HEK293 (cell line): ENCODE results near the gene ACADL.

Experiments
- GLIS2 ChIP-seq: fragments of 450-650 bp; formaldehyde crosslinking; IDR thresholded peaks from 2 replicates; pipeline ENCODE4 v1.5.1; 2016; ENCODE audit warnings: missing biosample characterization, missing genetic modification characterization
- KLF1 ChIP-seq: fragments of 450-650 bp; formaldehyde crosslinking; IDR thresholded peaks from 2 replicates; pipeline ENCODE4 v1.5.1; 2016; ENCODE audit warnings: missing biosample characterization, missing genetic modification characterization
- RBAK ChIP-seq: fragments of 450-650 bp; formaldehyde crosslinking; IDR thresholded peaks from 2 replicates; pipeline ENCODE4 v1.5.1; 2016; ENCODE audit warnings: missing biosample characterization, missing genetic modification characterization
- SCRT2 ChIP-seq: fragments of 450-650 bp; formaldehyde crosslinking; IDR thresholded peaks from 2 replicates; pipeline ENCODE4 v1.5.1; 2016; ENCODE audit warnings: missing biosample characterization, missing genetic modification characterization
- SP2 ChIP-seq: fragments of 450-650 bp; formaldehyde crosslinking; IDR thresholded peaks from 2 replicates; pipeline ENCODE4 v1.5.1; 2016; ENCODE audit warnings: missing biosample characterization, missing genetic modification characterization
- SP3 ChIP-seq: fragments of 450-650 bp; formaldehyde crosslinking; IDR thresholded peaks from 2 replicates; pipeline ENCODE4 v1.5.1; 2016; ENCODE audit warnings: missing biosample characterization, missing genetic modification characterization
- ZBTB20 ChIP-seq: fragments of 450-650 bp; formaldehyde crosslinking; IDR thresholded peaks from 2 replicates; pipeline ENCODE4 v1.5.1; 2016; ENCODE audit warnings: missing biosample characterization, missing genetic modification characterization
- ZBTB8A ChIP-seq: fragments of 450-650 bp; formaldehyde crosslinking; IDR thresholded peaks from 2 replicates; pipeline ENCODE4 v1.5.1; 2016; ENCODE audit warnings: missing biosample characterization, missing genetic modification characterization
- ZFP37 ChIP-seq: fragments of 450-650 bp; formaldehyde crosslinking; IDR thresholded peaks from 2 replicates; pipeline ENCODE4 v1.5.1; 2016; ENCODE audit warnings: missing biosample characterization, missing genetic modification characterization
- ZFP69B ChIP-seq: fragments of 450-650 bp; formaldehyde crosslinking; IDR thresholded peaks from 2 replicates; pipeline ENCODE4 v1.5.1; 2016; ENCODE audit warnings: missing biosample characterization, missing genetic modification characterization
- ZNF16 ChIP-seq: fragments of 450-650 bp; formaldehyde crosslinking; IDR thresholded peaks from 2 replicates; pipeline ENCODE4 v1.5.1; 2016; ENCODE audit warnings: low read depth, missing biosample characterization, missing genetic modification characterization
- ZNF24 ChIP-seq: fragments of 450-650 bp; formaldehyde crosslinking; IDR thresholded peaks from 2 replicates; pipeline ENCODE4 v1.5.1; 2016; ENCODE audit warnings: missing biosample characterization, missing genetic modification characterization
- ZNF335 ChIP-seq: fragments of 450-650 bp; formaldehyde crosslinking; conservative IDR thresholded peaks from 2 replicates; pipeline ENCODE4 v1.5.1; 2016; ENCODE audit warnings: missing biosample characterization, missing genetic modification characterization
- ZNF416 ChIP-seq: fragments of 450-650 bp; formaldehyde crosslinking; IDR thresholded peaks from 2 replicates; pipeline ENCODE4 v1.5.1; 2016; ENCODE audit warnings: missing biosample characterization, missing genetic modification characterization
- ZNF426 ChIP-seq: fragments of 450-650 bp; formaldehyde crosslinking; IDR thresholded peaks from 2 replicates; pipeline ENCODE4 v1.5.1; 2017; ENCODE audit warnings: missing biosample characterization, missing genetic modification characterization, mild to moderate bottlenecking, inconsistent platforms, moderate library complexity
- ZNF521 ChIP-seq: fragments of 450-650 bp; formaldehyde crosslinking; IDR thresholded peaks from 2 replicates; pipeline ENCODE4 v1.5.1; 2017; ENCODE audit warnings: missing biosample characterization, mild to moderate bottlenecking, missing genetic modification characterization
- ZNF626 ChIP-seq: fragments of 450-650 bp; sonication (Bioruptor Pico); formaldehyde crosslinking; IDR thresholded peaks from 2 replicates; pipeline ENCODE4 v1.5.1; 2018; ENCODE audit warnings: missing biosample characterization, missing genetic modification characterization, inconsistent platforms
- ZNF777 ChIP-seq: fragments of 450-650 bp; formaldehyde crosslinking; IDR thresholded peaks from 2 replicates; pipeline ENCODE4 v1.5.1; 2017; ENCODE audit warnings: missing biosample characterization, missing genetic modification characterization, borderline replicate concordance
- ZSCAN30 ChIP-seq: fragments of 450-650 bp; IDR thresholded peaks from 2 replicates; pipeline ENCODE4 v1.5.1; 2018; ENCODE audit warnings: missing biosample characterization, mild to moderate bottlenecking, missing genetic modification characterization, moderate library complexity
- TF ChIP-seq, protein P1 (sequence below): fragments of 450-650 bp; formaldehyde crosslinking; IDR thresholded peaks from 2 replicates; pipeline ENCODE4 v1.5.1; 2016; ENCODE audit warnings: missing biosample characterization, missing genetic modification characterization, borderline replicate concordance
- TF ChIP-seq, protein P2 (sequence below): fragments of 450-650 bp; formaldehyde crosslinking; IDR thresholded peaks from 2 replicates; pipeline ENCODE4 v1.5.1; 2017; ENCODE audit warnings: missing biosample characterization, mild to moderate bottlenecking, missing genetic modification characterization, moderate library complexity
- TF ChIP-seq, protein P3 (sequence below): fragments of 450-650 bp; formaldehyde crosslinking; IDR thresholded peaks from 2 replicates; pipeline ENCODE4 v1.5.1; 2016; ENCODE audit warnings: missing biosample characterization, missing genetic modification characterization
- TF ChIP-seq, protein P4 (sequence below): fragments of 450-650 bp; formaldehyde crosslinking; IDR thresholded peaks from 2 replicates; pipeline ENCODE4 v1.5.1; 2016; ENCODE audit warnings: missing biosample characterization, missing genetic modification characterization
- TF ChIP-seq, protein P5 (sequence below): fragments of 450-650 bp; formaldehyde crosslinking; IDR thresholded peaks from 2 replicates; pipeline ENCODE4 v1.5.1; 2017; ENCODE audit warnings: missing biosample characterization, missing genetic modification characterization
- TF ChIP-seq, protein P6 (sequence below): fragments of 450-650 bp; formaldehyde crosslinking; IDR thresholded peaks from 2 replicates; pipeline ENCODE4 v1.5.1; 2016; ENCODE audit warnings: missing biosample characterization, missing genetic modification characterization

ACADL gene

DNA sequence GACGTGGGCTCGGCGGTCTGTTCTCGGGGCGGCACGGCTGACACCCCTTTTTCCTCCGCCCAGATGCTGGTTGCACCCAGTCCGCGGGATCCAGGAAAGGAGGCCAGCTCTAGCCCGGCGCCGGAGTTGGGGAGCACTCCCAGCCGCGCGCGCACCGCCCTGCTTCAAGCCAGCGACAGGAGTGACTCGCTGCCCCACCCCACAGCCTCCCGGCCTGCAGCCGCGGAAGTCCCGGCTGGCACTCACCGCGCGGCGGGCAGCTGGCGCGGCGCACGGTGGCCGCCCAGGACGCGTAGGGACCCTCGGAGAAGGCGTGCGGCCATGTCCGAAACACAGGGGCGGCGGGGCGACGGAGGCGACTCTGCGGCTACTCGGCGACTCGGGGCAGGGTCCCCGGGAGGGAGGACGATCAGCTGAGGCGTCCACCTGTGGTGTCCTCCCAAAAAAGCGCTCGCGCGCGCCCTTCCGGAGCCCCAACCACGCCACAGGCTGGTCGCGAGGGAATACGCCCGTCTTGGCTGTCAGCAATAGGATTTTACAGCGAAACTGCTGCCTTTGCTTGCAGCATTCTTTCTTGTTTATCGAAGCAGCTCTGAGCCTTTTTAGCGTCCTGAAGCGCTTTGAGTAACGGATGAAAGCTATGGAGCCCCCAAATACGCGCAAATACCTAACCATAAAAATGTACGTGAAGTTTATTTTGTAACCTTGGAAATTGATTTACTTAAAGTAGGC lies at the start of gene ACADL (continued):
- TF ChIP-seq, protein P1, sequence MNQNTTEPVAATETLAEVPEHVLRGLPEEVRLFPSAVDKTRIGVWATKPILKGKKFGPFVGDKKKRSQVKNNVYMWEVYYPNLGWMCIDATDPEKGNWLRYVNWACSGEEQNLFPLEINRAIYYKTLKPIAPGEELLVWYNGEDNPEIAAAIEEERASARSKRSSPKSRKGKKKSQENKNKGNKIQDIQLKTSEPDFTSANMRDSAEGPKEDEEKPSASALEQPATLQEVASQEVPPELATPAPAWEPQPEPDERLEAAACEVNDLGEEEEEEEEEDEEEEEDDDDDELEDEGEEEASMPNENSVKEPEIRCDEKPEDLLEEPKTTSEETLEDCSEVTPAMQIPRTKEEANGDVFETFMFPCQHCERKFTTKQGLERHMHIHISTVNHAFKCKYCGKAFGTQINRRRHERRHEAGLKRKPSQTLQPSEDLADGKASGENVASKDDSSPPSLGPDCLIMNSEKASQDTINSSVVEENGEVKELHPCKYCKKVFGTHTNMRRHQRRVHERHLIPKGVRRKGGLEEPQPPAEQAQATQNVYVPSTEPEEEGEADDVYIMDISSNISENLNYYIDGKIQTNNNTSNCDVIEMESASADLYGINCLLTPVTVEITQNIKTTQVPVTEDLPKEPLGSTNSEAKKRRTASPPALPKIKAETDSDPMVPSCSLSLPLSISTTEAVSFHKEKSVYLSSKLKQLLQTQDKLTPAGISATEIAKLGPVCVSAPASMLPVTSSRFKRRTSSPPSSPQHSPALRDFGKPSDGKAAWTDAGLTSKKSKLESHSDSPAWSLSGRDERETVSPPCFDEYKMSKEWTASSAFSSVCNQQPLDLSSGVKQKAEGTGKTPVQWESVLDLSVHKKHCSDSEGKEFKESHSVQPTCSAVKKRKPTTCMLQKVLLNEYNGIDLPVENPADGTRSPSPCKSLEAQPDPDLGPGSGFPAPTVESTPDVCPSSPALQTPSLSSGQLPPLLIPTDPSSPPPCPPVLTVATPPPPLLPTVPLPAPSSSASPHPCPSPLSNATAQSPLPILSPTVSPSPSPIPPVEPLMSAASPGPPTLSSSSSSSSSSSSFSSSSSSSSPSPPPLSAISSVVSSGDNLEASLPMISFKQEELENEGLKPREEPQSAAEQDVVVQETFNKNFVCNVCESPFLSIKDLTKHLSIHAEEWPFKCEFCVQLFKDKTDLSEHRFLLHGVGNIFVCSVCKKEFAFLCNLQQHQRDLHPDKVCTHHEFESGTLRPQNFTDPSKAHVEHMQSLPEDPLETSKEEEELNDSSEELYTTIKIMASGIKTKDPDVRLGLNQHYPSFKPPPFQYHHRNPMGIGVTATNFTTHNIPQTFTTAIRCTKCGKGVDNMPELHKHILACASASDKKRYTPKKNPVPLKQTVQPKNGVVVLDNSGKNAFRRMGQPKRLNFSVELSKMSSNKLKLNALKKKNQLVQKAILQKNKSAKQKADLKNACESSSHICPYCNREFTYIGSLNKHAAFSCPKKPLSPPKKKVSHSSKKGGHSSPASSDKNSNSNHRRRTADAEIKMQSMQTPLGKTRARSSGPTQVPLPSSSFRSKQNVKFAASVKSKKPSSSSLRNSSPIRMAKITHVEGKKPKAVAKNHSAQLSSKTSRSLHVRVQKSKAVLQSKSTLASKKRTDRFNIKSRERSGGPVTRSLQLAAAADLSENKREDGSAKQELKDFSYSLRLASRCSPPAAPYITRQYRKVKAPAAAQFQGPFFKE, result no peak
- TF ChIP-seq ZNF426 (tag by site-specific recombination) (no peak), ZNF521 (no peak), ZNF16 (tag by site-specific recombination) (no peak), SP2 (tag by site-specific recombination) (0 out of 2 replicates have a peak, but pooled peaks have one; percentile 12), SP3 (tag by site-specific recombination) (no peak), ZFP37 (tag by site-specific recombination) (0 out of 2 replicates have a peak, but pooled peaks have one; percentile 49), KLF1 (peak; percentile 31; the same call in 1 of the 2 replicates), ZFP69B (peak; percentile 48; the same call in 1 of the 2 replicates), GLIS2 (peak; percentile 73; the same call in 1 of the 2 replicates), ZBTB8A (tag by site-specific recombination) (peak; percentile 86), ZSCAN30 (tag by site-specific recombination) (0 out of 2 replicates have a peak, but pooled peaks have one; percentile 71), ZBTB20 (tag by site-specific recombination) (peak; percentile 88; the same call in 1 of the 2 replicates), ZNF416 (tag by site-specific recombination) (no peak), ZNF777 (0 out of 2 replicates have a peak, but pooled peaks have one; percentile 80), RBAK (tag by site-specific recombination) (no peak), SCRT2 (peak; percentile 95), ZNF335 (peak; percentile 78), ZNF24 (tag by site-specific recombination) (no peak), ZNF626 (tag by site-specific recombination) (no peak)
- TF ChIP-seq, protein P2, sequence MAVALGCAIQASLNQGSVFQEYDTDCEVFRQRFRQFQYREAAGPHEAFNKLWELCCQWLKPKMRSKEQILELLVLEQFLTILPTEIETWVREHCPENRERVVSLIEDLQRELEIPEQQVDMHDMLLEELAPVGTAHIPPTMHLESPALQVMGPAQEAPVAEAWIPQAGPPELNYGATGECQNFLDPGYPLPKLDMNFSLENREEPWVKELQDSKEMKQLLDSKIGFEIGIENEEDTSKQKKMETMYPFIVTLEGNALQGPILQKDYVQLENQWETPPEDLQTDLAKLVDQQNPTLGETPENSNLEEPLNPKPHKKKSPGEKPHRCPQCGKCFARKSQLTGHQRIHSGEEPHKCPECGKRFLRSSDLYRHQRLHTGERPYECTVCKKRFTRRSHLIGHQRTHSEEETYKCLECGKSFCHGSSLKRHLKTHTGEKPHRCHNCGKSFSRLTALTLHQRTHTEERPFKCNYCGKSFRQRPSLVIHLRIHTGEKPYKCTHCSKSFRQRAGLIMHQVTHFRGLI (tag by site-specific recombination), result 0 out of 2 replicates have a peak, but pooled peaks have one; percentile 55
- TF ChIP-seq, protein P3, sequence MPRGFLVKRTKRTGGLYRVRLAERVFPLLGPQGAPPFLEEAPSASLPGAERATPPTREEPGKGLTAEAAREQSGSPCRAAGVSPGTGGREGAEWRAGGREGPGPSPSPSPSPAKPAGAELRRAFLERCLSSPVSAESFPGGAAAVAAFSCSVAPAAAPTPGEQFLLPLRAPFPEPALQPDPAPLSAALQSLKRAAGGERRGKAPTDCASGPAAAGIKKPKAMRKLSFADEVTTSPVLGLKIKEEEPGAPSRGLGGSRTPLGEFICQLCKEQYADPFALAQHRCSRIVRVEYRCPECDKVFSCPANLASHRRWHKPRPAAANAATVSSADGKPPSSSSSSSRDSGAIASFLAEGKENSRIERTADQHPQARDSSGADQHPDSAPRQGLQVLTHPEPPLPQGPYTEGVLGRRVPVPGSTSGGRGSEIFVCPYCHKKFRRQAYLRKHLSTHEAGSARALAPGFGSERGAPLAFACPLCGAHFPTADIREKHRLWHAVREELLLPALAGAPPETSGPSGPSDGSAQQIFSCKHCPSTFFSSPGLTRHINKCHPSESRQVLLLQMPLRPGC (tag by site-specific recombination), result no peak
- TF ChIP-seq, protein P4, sequence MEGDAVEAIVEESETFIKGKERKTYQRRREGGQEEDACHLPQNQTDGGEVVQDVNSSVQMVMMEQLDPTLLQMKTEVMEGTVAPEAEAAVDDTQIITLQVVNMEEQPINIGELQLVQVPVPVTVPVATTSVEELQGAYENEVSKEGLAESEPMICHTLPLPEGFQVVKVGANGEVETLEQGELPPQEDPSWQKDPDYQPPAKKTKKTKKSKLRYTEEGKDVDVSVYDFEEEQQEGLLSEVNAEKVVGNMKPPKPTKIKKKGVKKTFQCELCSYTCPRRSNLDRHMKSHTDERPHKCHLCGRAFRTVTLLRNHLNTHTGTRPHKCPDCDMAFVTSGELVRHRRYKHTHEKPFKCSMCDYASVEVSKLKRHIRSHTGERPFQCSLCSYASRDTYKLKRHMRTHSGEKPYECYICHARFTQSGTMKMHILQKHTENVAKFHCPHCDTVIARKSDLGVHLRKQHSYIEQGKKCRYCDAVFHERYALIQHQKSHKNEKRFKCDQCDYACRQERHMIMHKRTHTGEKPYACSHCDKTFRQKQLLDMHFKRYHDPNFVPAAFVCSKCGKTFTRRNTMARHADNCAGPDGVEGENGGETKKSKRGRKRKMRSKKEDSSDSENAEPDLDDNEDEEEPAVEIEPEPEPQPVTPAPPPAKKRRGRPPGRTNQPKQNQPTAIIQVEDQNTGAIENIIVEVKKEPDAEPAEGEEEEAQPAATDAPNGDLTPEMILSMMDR (tag by site-specific recombination), result peak; percentile 68
- TF ChIP-seq, protein P5, sequence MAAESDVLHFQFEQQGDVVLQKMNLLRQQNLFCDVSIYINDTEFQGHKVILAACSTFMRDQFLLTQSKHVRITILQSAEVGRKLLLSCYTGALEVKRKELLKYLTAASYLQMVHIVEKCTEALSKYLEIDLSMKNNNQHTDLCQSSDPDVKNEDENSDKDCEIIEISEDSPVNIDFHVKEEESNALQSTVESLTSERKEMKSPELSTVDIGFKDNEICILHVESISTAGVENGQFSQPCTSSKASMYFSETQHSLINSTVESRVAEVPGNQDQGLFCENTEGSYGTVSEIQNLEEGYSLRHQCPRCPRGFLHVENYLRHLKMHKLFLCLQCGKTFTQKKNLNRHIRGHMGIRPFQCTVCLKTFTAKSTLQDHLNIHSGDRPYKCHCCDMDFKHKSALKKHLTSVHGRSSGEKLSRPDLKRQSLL (tag by site-specific recombination), result 0 out of 2 replicates have a peak, but pooled peaks have one; percentile 5
- TF ChIP-seq, protein P6, sequence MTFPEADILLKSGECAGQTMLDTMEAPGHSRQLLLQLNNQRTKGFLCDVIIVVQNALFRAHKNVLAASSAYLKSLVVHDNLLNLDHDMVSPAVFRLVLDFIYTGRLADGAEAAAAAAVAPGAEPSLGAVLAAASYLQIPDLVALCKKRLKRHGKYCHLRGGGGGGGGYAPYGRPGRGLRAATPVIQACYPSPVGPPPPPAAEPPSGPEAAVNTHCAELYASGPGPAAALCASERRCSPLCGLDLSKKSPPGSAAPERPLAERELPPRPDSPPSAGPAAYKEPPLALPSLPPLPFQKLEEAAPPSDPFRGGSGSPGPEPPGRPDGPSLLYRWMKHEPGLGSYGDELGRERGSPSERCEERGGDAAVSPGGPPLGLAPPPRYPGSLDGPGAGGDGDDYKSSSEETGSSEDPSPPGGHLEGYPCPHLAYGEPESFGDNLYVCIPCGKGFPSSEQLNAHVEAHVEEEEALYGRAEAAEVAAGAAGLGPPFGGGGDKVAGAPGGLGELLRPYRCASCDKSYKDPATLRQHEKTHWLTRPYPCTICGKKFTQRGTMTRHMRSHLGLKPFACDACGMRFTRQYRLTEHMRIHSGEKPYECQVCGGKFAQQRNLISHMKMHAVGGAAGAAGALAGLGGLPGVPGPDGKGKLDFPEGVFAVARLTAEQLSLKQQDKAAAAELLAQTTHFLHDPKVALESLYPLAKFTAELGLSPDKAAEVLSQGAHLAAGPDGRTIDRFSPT (tag by site-specific recombination), result peak; percentile 66; the same call in 1 of the 2 replicates
